ENCODE data around the gene CYP24A1.

- no peak for TF ChIP-seq RAD21 (IDR thresholded peaks at IDR 0.05; ENCODE audit: low read length)
- no peak for TF ChIP-seq GABPA (IDR thresholded peaks at IDR 0.05; ENCODE audit: low read depth)
- no peak for TF ChIP-seq CTCF (IDR thresholded peaks at IDR 0.05)
- TF ChIP-seq TCF12 (IDR thresholded peaks at IDR 0.05) = peak; percentile 69
- TF ChIP-seq RXRA (IDR thresholded peaks at IDR 0.05; ENCODE audit: borderline replicate concordance, low read depth) = no peak
- TF ChIP-seq POLR2AphosphoS5 (IDR thresholded peaks at IDR 0.05; ENCODE audit: low read depth, low read length) = no peak
Observed at GRCh38 chr20:54212226-54212625, 38.4 kb upstream of the CYP24A1 start.

Measured in SK-N-SH (cell line).